ENCODE results near the gene GSG1. TPM values are rescaled to one million over a fixed set of nuclear protein-coding genes. Genes with fewer than 3 reads are reported as not detected.
"Not testable (repeated sequence)": the region's sequence is repeated elsewhere in the genome, so short reads cannot be mapped to it uniquely, and the experiment has no call there.

The GSG1 gene
- total RNA-seq, 1 experiment from 2014 or later: 0.28 TPM

DNA sequence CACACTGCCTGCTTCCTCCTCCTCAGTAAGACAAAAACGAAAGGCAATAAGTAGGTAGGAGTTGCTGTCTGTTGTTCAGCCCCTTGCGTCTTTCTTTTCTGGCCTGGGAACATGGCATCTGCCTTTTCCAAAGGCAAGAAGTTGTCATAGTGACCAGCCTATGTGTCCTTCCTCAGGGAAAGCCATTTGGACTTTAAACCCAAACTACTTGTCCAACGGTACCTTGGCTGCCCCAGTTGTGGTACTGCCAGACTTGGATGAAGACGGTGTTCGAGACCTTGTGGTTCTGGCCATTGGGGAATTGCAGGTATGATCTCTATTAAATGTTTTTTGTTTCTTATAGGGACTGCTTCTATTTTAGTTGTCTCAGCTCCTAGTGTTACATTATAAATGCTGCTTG, 40.8 kb downstream of the GSG1 start (continued):
- TF ChIP-seq, protein P1, sequence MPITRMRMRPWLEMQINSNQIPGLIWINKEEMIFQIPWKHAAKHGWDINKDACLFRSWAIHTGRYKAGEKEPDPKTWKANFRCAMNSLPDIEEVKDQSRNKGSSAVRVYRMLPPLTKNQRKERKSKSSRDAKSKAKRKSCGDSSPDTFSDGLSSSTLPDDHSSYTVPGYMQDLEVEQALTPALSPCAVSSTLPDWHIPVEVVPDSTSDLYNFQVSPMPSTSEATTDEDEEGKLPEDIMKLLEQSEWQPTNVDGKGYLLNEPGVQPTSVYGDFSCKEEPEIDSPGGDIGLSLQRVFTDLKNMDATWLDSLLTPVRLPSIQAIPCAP (CRISPR knock-in tag; IDR thresholded peaks at IDR 0.05): no peak
- TF ChIP-seq NR3C1 (CRISPR knock-in tag; conservative IDR thresholded peaks at IDR 0.05; ENCODE audit: low read depth): no peak

GRCh38 chr12:13061377-13061776, 42.1 kb downstream of the GSG1 start:
- no peak for TF ChIP-seq ZSCAN18 (CRISPR knock-in tag; IDR thresholded peaks at IDR 0.05)
- no peak overlapping the region for H3K27ac Mint-ChIP-seq
- no peaks in the 10 kb centered on the region for H3K9me3 Mint-ChIP-seq
- no peak for DNase-seq (ENCODE audit: low spot score)
- ATAC-seq: no peak
- peaks cover 55% of the 10 kb centered on the region for H3K36me3 Mint-ChIP-seq
- H3K4me1 Mint-ChIP-seq: peaks cover 11% of the 10 kb centered on the region
- ChIA-PET POLR2A (no interaction called here), CTCF (no interaction called here)
- H3K27me3 Mint-ChIP-seq (ENCODE audit: low read depth): no peaks in the 10 kb centered on the region
- no peak overlapping the region for H3K4me3 Mint-ChIP-seq

GRCh38 chr12:13060581-13060980, 42.9 kb downstream of the GSG1 start:
- Mint-ChIP-seq H3K36me3 (peaks cover 62% of the 10 kb centered on the region), H3K4me1 (peaks cover 14% of the 10 kb centered on the region)

GRCh38 chr12:13053617-13054016, 49.9 kb downstream of the GSG1 start:
- POLR2A ChIA-PET; CTCF ChIA-PET; H3K27me3 Mint-ChIP-seq (ENCODE audit: low read depth); H3K27ac Mint-ChIP-seq; H3K4me3 Mint-ChIP-seq; ATAC-seq: not testable (repeated sequence)
- TF ChIP-seq, protein P2, sequence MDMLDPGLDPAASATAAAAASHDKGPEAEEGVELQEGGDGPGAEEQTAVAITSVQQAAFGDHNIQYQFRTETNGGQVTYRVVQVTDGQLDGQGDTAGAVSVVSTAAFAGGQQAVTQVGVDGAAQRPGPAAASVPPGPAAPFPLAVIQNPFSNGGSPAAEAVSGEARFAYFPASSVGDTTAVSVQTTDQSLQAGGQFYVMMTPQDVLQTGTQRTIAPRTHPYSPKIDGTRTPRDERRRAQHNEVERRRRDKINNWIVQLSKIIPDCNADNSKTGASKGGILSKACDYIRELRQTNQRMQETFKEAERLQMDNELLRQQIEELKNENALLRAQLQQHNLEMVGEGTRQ (CRISPR knock-in tag; IDR thresholded peaks at IDR 0.05): 0 out of 2 replicates have a peak, but pooled peaks have one; percentile 35
- TF ChIP-seq TEAD1 (CRISPR knock-in tag; IDR thresholded peaks at IDR 0.05): peak; percentile 43; the same call in 1 of the 2 replicates
- peaks cover 27% of the 10 kb centered on the region for H3K4me1 Mint-ChIP-seq
- peak; percentile 36 for DNase-seq (ENCODE audit: low spot score)
- peaks cover 32% of the 10 kb centered on the region for H3K9me3 Mint-ChIP-seq
- peaks cover 54% of the 10 kb centered on the region for H3K36me3 Mint-ChIP-seq

More at GRCh38 chr12:13060581-13060980, 42.9 kb downstream of the GSG1 start:
- DNase-seq (ENCODE audit: low spot score): no peak
- Mint-ChIP-seq H3K4me3 (no peak overlapping the region), H3K9me3 (no peaks in the 10 kb centered on the region), H3K27ac (no peak overlapping the region), H3K27me3 (ENCODE audit: low read depth) (no peaks in the 10 kb centered on the region)
- ATAC-seq: no peak
- ChIA-PET CTCF (no interaction called here), POLR2A (no interaction called here)
- TF ChIP-seq ATF2 (CRISPR knock-in tag; IDR thresholded peaks at IDR 0.05; ENCODE audit: borderline replicate concordance, low read depth): no peak
- TF ChIP-seq, protein P3, sequence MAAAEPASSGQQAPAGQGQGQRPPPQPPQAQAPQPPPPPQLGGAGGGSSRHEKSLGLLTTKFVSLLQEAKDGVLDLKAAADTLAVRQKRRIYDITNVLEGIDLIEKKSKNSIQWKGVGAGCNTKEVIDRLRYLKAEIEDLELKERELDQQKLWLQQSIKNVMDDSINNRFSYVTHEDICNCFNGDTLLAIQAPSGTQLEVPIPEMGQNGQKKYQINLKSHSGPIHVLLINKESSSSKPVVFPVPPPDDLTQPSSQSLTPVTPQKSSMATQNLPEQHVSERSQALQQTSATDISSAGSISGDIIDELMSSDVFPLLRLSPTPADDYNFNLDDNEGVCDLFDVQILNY (CRISPR knock-in tag; IDR thresholded peaks at IDR 0.05): no peak
- no peak for TF ChIP-seq CREB1 (CRISPR knock-in tag; IDR thresholded peaks at IDR 0.05)
- no peak for TF ChIP-seq MYBL2 (CRISPR knock-in tag; IDR thresholded peaks at IDR 0.05)
- TF ChIP-seq FOXP1 (CRISPR knock-in tag; IDR thresholded peaks at IDR 0.05; ENCODE audit: borderline replicate concordance): no peak
- TF ChIP-seq ZNF263 (CRISPR knock-in tag; IDR thresholded peaks at IDR 0.05; ENCODE audit: low read depth): no peak
- TF ChIP-seq EMX1 (CRISPR knock-in tag; IDR thresholded peaks at IDR 0.05): no peak
- TF ChIP-seq RORB (CRISPR knock-in tag; IDR thresholded peaks at IDR 0.05): no peak
- no peak for TF ChIP-seq ELF4 (CRISPR knock-in tag; IDR thresholded peaks at IDR 0.05; ENCODE audit: low read depth)

All from WTC11 (cell line).